Liver (tissue), 9 donors: Measurements from ENCODE around the gene PARD3B. TPM values are rescaled to one million over a fixed set of nuclear protein-coding genes. Genes with fewer than 3 reads are reported as not detected.

Experiments used
- DNase-seq: peaks from one replicate; pipeline ENCODE4 v3.0.0-alpha.2; 2017; ENCODE audit warnings: low spot score
- H3K27ac ChIP-seq, 2 donors: one replicate each; pipeline ENCODE4 v1.7.0; 2013; ENCODE audit warnings: inconsistent platforms in 2 of 2, low read length in 2 of 2, control low read depth in 1 of 2, low read depth in 1 of 2, mild to moderate bottlenecking in 1 of 2
- H3K27me3 ChIP-seq, 4 donors: one replicate each; pipeline versions ENCODE4 v1.6.1 to v1.7.0; 2013; ENCODE audit warnings: low read length in 3 of 4, inconsistent platforms in 1 of 4, mild to moderate bottlenecking in 1 of 4, moderate library complexity in 1 of 4; ENCODE audit not compliant: control insufficient read depth in 4 of 4, insufficient read depth in 4 of 4
- H3K36me3 ChIP-seq, 4 donors: one replicate each; pipeline versions ENCODE4 v1.6.1 to v1.7.0; 2013; ENCODE audit warnings: low read length in 3 of 4, mild to moderate bottlenecking in 3 of 4, low read depth in 1 of 4, moderate library complexity in 1 of 4; ENCODE audit not compliant: control insufficient read depth in 4 of 4, insufficient read depth in 3 of 4
- H3K4me1 ChIP-seq, 4 donors: one replicate each; pipeline versions ENCODE4 v1.6.1 to v1.7.0; 2013; ENCODE audit warnings: low read length in 3 of 4, mild to moderate bottlenecking in 3 of 4, moderate library complexity in 1 of 4; ENCODE audit not compliant: control insufficient read depth in 4 of 4, insufficient read depth in 4 of 4
- H3K4me3 ChIP-seq, 3 donors: one replicate each; pipeline versions ENCODE4 v1.6.1 to v1.7.0; 2013; ENCODE audit warnings: low read length in 3 of 3, control low read depth in 1 of 3, low read depth in 1 of 3, mild to moderate bottlenecking in 1 of 3
- H3K9ac ChIP-seq, 2 donors: one replicate each; pipeline ENCODE4 v1.7.0; 2013; ENCODE audit warnings: low read length in 2 of 2, mild to moderate bottlenecking in 2 of 2, moderate library complexity in 2 of 2, control low read depth in 1 of 2, low read depth in 1 of 2
- H3K9me3 ChIP-seq, 4 donors: one replicate each; pipeline versions ENCODE4 v1.6.1 to v1.7.0; 2013; ENCODE audit warnings: low read length in 3 of 4; ENCODE audit not compliant: control insufficient read depth in 4 of 4
- ATF3 ChIP-seq: IDR thresholded peaks from 2 replicates; pipeline ENCODE4 v1.6.1; 2016; ENCODE audit warnings: antibody characterized with exemption
- CTCF ChIP-seq: fragments of 150-350 bp; IDR thresholded peaks from 2 replicates; pipeline ENCODE4 v1.5.1; 2017; ENCODE audit warnings: improper control_type of control experiment, low read depth, low read length; ENCODE audit not compliant: missing input control
- EGR1 ChIP-seq, 2 donors: IDR thresholded peaks; 2 replicates each; pipeline ENCODE4 v1.6.1; 2016 to 2018; ENCODE audit warnings: antibody characterized with exemption in 2 of 2, low read depth in 2 of 2
- FOXA1 ChIP-seq: IDR thresholded peaks from 2 replicates; pipeline ENCODE4 v1.6.1; 2016; ENCODE audit warnings: antibody characterized with exemption
- FOXA2 ChIP-seq: IDR thresholded peaks from 2 replicates; pipeline ENCODE4 v1.6.1; 2016; ENCODE audit warnings: antibody characterized with exemption
- GABPA ChIP-seq, 2 donors: IDR thresholded peaks in 1 of 2; conservative IDR thresholded peaks in 1 of 2; 2 replicates each; pipeline ENCODE4 v1.6.1; 2016; ENCODE audit warnings: antibody characterized with exemption in 2 of 2, mild to moderate bottlenecking in 1 of 2, moderate library complexity in 1 of 2
- HNF4A ChIP-seq, 2 donors: conservative IDR thresholded peaks; 2 replicates each; pipeline ENCODE4 v1.6.1; 2016; ENCODE audit warnings: antibody characterized with exemption in 2 of 2, mild to moderate bottlenecking in 2 of 2
- HNF4G ChIP-seq: IDR thresholded peaks from 2 replicates; pipeline ENCODE4 v1.6.1; 2016; ENCODE audit warnings: antibody characterized with exemption
- JUND ChIP-seq, 2 donors: IDR thresholded peaks; 2 replicates each; pipeline ENCODE4 v1.6.1; 2016; ENCODE audit warnings: antibody characterized with exemption in 2 of 2
- MAX ChIP-seq: IDR thresholded peaks from 2 replicates; pipeline ENCODE4 v1.6.1; 2016; ENCODE audit warnings: antibody characterized with exemption
- NR2F2 ChIP-seq: IDR thresholded peaks from 2 replicates; pipeline ENCODE4 v1.6.1; 2016; ENCODE audit warnings: antibody characterized with exemption
- RAD21 ChIP-seq, 2 donors: IDR thresholded peaks; 2 replicates each; pipeline ENCODE4 v1.6.1; 2016; ENCODE audit warnings: antibody characterized with exemption in 2 of 2, mild to moderate bottlenecking in 2 of 2
- REST ChIP-seq: IDR thresholded peaks from 2 replicates; pipeline ENCODE4 v1.6.1; 2016; ENCODE audit warnings: antibody characterized with exemption, mild to moderate bottlenecking
- RXRA ChIP-seq, 2 donors: IDR thresholded peaks; 2 replicates each; pipeline ENCODE4 v1.6.1; 2017 to 2018; ENCODE audit warnings: antibody characterized with exemption in 2 of 2, mild to moderate bottlenecking in 1 of 2
- SP1 ChIP-seq: IDR thresholded peaks from 2 replicates; pipeline ENCODE4 v1.6.1; 2018; ENCODE audit warnings: antibody characterized with exemption, mild to moderate bottlenecking
- TAF1 ChIP-seq: conservative IDR thresholded peaks from 2 replicates; pipeline ENCODE4 v1.6.1; 2016; ENCODE audit warnings: antibody characterized with exemption, mild to moderate bottlenecking
- YY1 ChIP-seq: IDR thresholded peaks from 2 replicates; pipeline ENCODE4 v1.6.1; 2016; ENCODE audit warnings: antibody characterized with exemption, mild to moderate bottlenecking
- ZBTB33 ChIP-seq: IDR thresholded peaks from 2 replicates; pipeline ENCODE4 v1.6.1; 2016; ENCODE audit warnings: antibody characterized with exemption
- WGBS: extraction: QIAGEN DNeasy Blood & Tissue Kit; methylation state at CpG from one replicate; pipeline ENCODE4 v1.1.7; 2013; 5-methylcytosine and 5-hydroxymethylcytosine counted together
- polyA plus RNA-seq, 2 donors: library from polyadenylated mRNA; stranded (reverse) in 1 of 2; unstranded in 1 of 2; fragments of 200-250 nt in 1 of 2; fragments of >200 nt in 1 of 2; fragmentation: Nextera tagmentation in 1 of 2; extraction: Ambion mirVana in 1 of 2; gene quantifications; one replicate each; pipeline versions ENCODE4 v1.2.1 to v1.2.3, GENCODE V29; 2013 to 2015
- total RNA-seq, 2 donors: library from RNA; depleted of rRNA; stranded (reverse); fragments of >200 nt; gene quantifications; one replicate each; pipeline ENCODE4 v1.2.3, GENCODE V29; 2014
- donor health status: healthy.
- donor health status: healthy.
- donor health status: healthy.
- donor health status: healthy.
- donor health status: healthy.

Gene PARD3B
- total and polyA plus RNA-seq, 4 donors = 1.1 to 10.3 (median 3.7) TPM

GRCh38 chr2:205156457-205156856, 611.2 kb downstream of the PARD3B start:
- Histone ChIP-seq H3K4me3 (no peak overlapping the region), H3K36me3 (no peaks in the 10 kb centered on the region), H3K27ac (no peak overlapping the region), H3K27me3 (no peaks in the 10 kb centered on the region), H3K9ac (no peak overlapping the region), H3K9me3 (no peaks in the 10 kb centered on the region), H3K4me1 (no peaks in the 10 kb centered on the region)
- TF ChIP-seq RXRA (IDR thresholded peaks at IDR 0.05) = no peak
- no peak for TF ChIP-seq NR2F2
- no peak for TF ChIP-seq FOXA2
- no peak for TF ChIP-seq CTCF
- no peak for TF ChIP-seq YY1
- TF ChIP-seq MAX = no peak
- no peak for TF ChIP-seq REST
- TF ChIP-seq TAF1 = no peak
- no peak for TF ChIP-seq GABPA (IDR thresholded peaks at IDR 0.05 in 1 of 2, conservative IDR thresholded peaks at IDR 0.05 in 1 of 2)
- TF ChIP-seq ZBTB33 = no peak
- TF ChIP-seq SP1 = no peak
- no peak for TF ChIP-seq EGR1 (IDR thresholded peaks at IDR 0.05; ENCODE audit: low read depth in 2 of 2)
- no peak for TF ChIP-seq ATF3
- TF ChIP-seq FOXA1 = no peak
- TF ChIP-seq JUND (IDR thresholded peaks at IDR 0.05) = no peak
- no peak for TF ChIP-seq HNF4A (conservative IDR thresholded peaks at IDR 0.05)
- no peak for TF ChIP-seq HNF4G
- no peak for TF ChIP-seq RAD21 (IDR thresholded peaks at IDR 0.05)
- no peak for DNase-seq
- 99% methylated on average over 1 of the region's 1 CpG for WGBS
